GM15510 (cell line): ENCODE results near the gene SNAPIN.

Experiments
- POLR2A ChIP-seq: IDR thresholded peaks from 3 replicates; pipeline ENCODE4 v1.6.1; 2011; ENCODE audit warnings: borderline replicate concordance; ENCODE audit not compliant: insufficient read length; ENCODE audit errors: extremely low read depth

SNAPIN gene

DNA sequence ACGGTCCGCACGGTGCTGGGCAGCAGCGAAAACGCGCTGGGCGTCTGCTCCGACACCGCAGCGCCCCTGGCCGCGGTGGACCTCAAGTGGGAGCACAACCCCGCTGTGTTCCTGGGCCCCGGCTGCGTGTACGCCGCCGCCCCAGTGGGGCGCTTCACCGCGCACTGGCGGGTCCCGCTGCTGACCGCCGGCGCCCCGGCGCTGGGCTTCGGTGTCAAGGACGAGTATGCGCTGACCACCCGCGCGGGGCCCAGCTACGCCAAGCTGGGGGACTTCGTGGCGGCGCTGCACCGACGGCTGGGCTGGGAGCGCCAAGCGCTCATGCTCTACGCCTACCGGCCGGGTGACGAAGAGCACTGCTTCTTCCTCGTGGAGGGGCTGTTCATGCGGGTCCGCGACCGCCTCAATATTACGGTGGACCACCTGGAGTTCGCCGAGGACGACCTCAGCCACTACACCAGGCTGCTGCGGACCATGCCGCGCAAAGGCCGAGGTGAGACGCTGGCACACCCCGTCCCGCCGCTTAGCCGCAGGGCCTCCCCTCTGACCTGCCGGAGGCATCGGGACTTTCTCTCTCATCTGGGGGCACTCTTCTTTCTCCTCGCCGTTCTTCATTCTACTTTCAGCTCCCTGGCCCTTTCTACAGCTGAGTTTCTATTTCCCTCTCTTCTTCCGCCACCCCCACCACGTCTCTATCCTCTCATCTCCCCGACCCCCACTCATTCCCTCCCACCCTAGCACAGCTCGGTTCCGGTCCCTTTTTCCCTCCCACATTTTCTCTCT lies 21.0 kb downstream of the SNAPIN start:
- no peak for TF ChIP-seq POLR2A

DNA sequence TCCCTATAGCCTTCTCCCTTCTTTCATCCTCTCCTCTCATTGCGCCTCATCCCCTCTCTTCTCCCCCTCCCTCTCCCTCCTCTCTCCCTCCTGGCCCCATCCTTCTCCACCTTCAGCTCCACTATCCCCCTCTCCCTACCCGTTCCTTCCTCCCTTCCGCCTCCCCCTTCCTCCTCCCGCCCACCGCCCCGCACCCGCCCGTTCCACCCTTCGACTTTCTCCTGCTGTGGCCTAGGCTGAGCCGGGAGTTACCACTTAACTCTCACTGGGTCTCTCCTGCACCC lies 21.6 kb downstream of the SNAPIN start:
- no peak for TF ChIP-seq POLR2A

DNA sequence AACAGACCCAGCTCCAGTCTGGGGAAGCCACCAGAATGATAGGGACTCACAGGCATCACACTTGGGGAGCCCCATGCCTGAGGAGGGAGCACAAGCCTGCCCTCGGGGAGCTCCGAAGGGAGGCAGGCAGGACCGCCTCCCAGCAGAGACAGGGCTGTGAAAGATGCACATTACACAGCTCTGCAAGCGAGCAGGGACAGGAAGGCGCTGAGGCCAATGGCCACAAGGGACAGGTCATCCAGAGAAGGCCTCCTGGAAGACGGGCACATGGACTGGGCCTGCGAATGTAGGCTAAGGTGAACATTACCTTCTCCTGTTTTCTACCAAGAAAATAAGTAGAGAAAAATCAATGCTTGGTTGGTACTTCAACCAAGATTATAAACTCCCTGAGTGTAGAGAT lies 24.2 kb downstream of the SNAPIN start:
- no peak for TF ChIP-seq POLR2A

DNA sequence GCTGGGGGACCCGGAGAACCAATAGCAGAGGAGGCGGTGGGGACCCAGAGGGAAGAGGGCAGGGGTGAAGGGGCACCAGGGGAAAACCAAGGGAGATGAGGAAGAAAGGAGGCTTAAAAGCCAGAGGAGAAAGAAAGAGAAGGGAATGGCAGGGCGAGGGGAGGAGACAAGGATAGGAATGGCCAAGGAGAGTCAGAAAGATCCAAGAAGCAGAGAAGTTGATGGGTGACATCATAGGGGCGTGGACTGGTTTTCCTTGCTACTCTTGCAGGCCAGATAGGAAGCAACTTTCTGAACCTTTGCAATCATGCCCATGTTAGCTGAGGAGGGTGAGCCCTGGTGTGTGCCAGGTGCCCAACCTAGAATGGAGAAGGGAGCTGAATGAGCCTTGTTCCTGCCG lies 25.4 kb downstream of the SNAPIN start:
- TF ChIP-seq POLR2A = no peak

DNA sequence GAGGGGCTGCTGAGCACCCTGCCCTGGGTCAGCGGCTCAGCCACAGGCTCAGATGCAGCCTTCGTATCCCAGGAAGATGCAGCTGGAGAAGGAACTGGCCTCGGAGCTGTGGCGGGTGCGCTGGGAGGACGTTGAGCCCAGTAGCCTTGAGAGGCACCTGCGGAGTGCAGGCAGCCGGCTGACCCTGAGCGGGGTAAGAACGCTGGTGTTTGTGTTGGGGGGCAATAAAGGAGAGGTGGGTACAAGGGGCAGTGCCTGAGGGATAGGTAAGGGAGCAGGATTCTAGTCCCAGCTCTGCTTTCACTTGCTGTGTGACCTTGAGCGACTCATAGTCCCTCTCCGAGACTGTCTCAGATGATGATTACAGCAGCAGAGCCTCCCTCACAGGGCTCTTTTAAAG lies 26.4 kb downstream of the SNAPIN start:
- TF ChIP-seq POLR2A = no peak

DNA sequence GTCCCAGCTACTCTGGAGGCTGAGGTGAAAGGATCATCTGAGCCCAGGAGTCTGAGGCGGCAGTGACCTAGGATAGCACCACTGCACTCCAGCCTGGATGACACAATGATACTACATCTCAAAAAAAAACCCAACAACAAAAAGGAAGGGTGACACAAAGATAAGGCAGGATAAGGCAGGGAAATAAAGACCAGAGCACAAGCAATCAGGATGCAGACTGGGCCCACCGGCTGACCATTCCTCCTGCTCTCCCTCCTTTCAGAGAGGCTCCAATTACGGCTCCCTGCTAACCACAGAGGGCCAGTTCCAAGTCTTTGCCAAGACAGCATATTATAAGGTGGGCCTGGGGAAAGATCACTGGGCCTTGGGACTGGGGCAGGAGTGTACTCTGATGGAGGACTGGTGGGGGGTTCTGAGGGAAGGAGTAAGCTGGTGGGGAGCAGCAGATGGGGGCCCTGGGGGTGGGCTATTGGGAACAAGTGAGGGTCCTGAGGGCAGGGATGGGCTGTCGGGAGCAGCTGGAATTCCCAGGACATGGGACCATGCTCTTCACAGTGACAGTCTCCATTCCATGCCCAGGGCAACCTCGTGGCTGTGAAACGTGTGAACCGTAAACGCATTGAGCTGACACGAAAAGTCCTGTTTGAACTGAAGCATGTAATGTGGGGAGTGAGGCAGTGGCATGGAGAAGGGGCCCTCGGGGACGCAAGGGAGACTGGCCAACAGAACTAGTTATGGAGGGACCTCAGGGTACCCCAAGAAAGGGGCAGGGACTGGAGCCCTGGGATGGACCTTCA lies 27.2 kb downstream of the SNAPIN start:
- TF ChIP-seq POLR2A = no peak

DNA sequence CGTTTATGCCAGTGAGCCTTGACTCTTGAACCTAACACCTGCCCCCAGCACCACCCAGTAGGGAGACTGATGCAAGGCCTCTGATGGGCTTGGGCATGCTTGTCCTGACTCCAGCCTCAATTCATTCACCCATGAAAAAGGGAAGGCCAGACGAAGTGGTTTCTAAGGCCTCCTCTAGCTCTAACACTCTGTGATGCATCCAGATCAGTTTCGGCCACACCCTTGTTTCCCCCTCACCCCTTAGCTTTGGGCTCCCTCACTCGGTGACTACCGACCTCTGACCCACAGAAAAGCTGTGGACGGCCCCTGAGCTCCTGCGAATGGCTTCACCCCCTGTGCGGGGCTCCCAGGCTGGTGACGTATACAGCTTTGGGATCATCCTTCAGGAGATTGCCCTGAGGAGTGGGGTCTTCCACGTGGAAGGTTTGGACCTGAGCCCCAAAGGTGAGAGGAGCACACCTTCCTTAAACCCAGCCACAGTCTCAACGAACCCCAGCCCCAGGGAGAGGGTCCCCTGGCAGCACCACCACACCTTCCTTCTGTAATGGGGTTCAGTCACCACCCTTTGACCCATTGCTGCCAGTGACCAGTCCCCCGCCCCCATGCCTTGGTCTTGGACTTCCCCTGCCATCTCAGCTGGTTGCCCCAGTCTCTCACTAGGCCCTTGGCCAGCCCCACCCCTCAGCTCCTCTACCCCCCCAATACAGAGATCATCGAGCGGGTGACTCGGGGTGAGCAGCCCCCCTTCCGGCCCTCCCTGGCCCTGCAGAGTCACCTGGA lies 29.0 kb downstream of the SNAPIN start:
- no peak for TF ChIP-seq POLR2A

DNA sequence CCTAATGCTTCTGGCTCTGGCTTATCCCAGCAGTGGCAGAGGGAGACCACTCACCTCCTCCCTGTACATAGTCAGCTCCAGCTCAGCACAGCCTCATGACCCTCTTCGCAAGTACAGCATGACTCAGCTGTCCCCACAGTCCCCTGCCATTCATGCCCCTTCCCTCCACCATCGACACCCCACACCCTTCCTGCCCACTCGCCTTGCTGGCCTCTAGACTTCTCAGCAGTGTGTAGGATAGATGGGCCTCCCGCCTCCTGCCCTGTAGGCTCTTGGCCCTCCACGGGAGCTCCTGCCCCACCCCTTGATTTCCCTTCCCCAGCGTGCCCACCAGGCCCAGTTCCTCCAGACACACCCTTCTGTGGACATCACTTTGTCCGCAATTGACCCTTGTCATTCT lies 29.8 kb downstream of the SNAPIN start:
- no peak for TF ChIP-seq POLR2A

DNA sequence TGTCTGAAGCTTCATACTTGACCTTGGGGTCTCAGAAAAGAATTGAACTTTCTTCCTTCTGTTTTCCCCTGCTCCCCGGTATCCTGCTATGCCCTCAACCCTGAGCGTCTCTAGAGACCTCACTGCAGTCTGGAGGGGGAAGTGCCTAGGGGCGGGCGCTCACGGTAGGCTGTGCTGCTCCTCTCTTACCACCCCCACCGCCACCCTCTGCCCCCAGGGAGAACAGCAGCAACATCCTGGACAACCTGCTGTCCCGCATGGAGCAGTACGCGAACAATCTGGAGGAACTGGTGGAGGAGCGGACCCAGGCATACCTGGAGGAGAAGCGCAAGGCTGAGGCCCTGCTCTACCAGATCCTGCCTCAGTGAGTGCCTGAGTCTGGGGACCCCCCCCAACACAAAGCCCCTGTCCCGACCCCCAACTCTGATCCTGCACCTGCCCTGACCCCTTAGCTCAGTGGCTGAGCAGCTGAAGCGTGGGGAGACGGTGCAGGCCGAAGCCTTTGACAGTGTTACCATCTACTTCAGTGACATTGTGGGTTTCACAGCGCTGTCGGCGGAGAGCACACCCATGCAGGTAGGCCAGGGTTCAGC lies 30.3 kb downstream of the SNAPIN start:
- no peak for TF ChIP-seq POLR2A

DNA sequence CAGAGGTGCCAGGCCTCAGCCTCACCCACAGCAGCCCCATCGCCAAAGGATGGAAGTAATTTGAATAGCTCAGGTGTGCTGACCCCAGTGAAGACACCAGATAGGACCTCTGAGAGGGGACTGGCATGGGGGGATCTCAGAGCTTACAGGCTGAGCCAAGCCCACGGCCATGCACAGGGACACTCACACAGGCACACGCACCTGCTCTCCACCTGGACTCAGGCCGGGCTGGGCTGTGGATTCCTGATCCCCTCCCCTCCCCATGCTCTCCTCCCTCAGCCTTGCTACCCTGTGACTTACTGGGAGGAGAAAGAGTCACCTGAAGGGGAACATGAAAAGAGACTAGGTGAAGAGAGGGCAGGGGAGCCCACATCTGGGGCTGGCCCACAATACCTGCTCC lies 35.0 kb downstream of the SNAPIN start:
- no peak for TF ChIP-seq POLR2A

DNA sequence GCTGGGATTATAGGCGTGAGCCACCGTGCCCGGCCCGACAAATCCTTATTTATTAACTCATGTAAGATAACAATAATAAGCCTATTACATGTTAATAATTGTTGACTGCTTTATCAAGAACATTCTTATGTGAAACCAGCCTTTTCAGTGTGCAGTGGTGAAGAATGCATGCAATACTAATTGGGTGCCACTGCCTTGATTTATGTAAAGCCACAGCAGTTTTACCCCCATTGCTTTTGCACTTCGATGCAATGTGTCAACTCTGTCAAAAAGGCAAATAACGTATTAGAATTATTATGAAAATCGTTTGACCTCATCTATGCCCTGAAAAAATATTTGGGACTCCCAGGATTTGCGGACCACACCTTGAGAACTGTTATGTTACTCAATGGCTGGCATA lies 38.2 kb downstream of the SNAPIN start:
- no peak for TF ChIP-seq POLR2A

DNA sequence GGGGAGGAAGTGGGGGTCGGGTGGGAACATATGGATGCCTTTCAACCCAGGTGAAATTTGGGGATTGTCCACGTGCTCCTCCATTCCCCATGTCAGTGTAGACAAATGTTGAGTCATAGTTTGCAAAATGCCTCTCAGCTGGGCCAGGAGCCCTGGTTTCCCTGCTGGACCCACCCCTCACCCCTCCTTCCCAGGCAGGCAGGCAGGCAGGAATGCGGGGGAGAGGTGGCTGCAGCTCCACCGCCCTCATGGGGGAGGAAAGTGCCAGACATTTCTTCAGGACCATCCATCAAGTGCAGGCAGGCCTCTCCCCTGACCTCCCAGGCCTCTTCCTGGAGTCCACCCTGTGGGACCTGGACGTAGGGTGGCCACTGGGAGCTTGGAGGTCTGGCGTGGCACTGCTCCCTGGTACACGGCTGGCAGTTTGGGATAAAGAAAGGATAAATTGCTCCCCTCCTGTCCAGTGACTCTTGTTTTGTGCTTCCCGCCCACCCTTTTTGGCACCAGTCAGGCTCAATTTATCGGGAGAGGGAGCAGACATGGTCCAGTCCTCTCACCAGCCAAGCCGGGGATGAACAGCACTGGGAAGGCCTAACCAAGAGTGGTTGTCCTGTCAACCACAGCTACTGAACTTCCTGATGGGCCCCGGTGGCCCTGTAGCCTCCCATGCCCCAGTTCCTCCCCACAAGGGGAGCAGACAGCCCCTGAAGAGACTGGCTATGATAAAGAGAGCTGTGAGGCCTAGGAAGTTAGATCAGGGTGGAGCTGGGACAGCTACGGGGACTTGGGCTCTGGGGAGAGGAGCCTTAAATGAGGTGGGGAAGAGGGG lies 38.9 kb downstream of the SNAPIN start:
- no peak for TF ChIP-seq POLR2A

DNA sequence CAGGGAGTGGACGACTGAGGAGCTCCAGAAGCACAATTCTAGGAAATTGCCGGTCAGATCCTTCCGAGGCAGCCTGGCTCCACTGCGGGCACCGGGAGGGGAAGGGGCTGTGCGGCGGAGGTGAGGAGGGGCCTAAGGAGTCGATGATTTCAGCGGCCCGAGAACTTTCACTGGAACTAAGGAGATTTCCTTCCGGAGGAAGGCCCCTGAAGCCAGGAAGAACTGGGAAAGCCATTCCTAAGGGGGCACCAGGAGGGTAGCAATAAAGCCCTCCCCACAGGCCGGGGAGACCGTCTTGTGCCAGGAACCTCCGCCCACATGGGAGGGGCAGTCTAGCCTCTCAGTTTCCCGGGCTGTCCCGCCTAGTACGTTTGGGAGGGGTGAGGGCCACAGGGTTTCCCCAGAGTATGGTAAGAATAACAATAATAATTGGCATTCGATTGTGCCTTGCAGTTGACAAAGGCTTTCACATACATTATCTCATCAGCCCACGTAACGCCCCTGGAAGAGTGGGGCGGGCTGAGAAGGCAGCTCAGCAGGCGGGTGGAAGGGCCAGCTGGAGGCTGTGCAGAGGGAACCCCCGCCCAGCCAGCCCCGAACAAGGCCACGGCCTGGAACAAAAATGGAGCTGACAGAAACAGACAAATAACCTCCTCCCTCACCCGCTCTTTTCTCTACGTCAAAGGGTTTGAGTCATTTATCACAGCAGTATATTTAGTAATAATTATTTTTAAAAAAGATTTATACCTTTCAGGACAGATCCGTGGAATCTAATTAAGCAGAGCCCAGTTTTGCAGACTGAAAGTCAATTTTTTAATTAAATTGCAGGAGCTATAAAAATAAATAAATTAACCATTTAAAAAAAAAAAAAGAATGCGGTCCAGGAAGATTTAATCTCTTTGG lies 39.8 kb downstream of the SNAPIN start:
- TF ChIP-seq POLR2A = no peak
